Fibroblast of peridontal ligament (primary cell): Measurements from ENCODE around the gene P2RX4.
"Not testable (repeated sequence)": the region's sequence is repeated elsewhere in the genome, so short reads cannot be mapped to it uniquely, and the experiment has no call there.

Source experiments
- DNase-seq: peaks from one replicate; pipeline ENCODE4 v3.0.0-alpha.2; 2010; ENCODE audit errors: extremely low read depth

Gene P2RX4

DNA sequence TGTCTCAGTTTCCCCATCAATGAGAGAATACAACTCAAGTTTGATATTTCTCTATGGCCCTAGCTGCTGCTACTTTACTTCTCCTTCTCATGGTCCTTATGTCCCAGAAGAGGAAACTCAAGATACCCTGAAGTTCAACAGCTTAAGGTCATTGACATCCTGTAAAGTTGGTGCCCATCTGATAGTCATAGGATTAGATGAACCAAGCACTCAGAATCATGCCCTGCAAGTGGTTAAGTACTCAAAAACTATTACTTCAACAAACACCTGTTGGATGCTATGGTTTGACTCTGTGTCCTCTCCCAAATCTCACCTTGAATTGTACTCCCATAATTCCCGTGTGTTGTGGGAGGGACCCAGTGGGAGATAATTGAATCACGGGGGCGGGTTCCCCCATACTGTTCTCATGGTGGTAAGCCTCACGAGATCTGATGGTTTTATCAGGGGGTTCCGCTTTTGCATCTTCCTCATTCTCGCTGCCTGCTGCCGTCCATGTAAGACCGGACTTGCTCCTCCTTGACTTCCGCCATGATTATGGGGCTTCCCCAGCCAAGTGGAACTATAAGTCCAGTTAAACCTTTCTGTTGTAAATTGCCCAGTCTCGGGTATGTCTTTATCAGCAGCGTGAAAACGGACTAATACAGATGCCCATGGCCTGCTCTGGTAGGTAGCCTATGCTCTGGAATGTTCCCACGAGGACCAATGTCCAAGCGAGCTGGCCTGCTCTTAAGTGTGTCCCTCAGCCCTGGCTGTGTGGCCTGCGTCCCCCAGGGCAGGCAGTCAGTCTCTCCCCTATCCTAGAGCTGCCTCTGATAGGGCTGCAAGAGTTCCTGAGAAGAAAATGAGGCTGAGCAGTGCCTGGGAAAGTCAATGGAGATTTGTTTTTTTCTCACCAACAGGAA lies 68.5 kb downstream of the P2RX4 start:
- no peak for DNase-seq

DNA sequence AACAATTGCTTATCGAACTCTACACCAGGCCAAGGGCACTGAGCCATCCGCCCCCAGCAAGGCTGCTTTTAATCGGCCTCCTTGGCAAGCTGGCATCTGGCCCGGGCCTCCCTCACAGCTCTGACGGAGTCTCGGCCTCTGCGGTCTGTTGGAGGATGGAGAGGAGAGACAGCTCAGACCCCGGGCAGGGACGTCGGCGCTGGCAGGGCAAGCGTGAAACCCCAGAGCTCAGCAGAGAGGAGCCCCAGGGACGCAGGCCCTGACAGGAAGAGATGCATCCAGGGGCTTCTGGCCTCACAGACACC lies 69.1 kb downstream of the P2RX4 start:
- DNase-seq: no peak

- no peak for DNase-seq
These were observed 69.6 kb downstream of the P2RX4 start for GRCh38 chr12:121279507-121279915.

GRCh38 chr12:121280531-121280930 lies 70.6 kb downstream of the P2RX4 start:
- not testable (repeated sequence) for DNase-seq

- DNase-seq: not testable (repeated sequence)
These were observed 71.2 kb downstream of the P2RX4 start for GRCh38 chr12:121281116-121281515.

DNA sequence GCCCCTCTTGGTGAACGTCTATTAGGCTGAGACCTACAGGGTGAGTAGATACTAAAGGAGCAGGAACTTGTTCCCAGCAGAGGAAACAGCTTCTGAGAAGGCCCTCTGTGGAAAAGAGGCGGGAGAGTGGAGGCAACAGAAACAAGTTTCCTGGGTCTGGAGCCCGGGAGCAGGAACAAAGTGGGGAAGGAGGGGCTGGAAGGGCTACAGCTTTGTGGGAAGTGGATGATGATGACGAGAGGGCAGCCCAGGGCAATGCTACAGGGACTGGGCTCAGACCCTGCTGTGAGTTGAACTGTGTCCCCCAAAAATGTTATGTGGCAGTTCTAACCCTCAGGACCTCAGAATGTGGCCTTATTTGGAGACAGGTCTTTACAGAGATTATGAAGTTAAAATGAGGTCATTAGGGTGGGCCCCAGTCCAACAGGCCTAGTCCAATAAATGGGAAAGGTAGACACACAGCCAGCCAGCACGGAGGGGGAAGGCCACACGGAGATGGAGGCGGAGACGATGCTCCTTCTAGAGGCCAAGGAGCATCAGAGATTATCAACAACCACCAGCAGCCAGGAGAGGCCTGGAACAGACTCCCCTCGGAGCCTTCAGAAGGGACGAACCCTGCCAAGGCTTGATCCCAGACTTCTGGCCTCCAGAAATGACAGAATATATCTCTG lies 72.3 kb downstream of the P2RX4 start:
- DNase-seq: no peak

DNA sequence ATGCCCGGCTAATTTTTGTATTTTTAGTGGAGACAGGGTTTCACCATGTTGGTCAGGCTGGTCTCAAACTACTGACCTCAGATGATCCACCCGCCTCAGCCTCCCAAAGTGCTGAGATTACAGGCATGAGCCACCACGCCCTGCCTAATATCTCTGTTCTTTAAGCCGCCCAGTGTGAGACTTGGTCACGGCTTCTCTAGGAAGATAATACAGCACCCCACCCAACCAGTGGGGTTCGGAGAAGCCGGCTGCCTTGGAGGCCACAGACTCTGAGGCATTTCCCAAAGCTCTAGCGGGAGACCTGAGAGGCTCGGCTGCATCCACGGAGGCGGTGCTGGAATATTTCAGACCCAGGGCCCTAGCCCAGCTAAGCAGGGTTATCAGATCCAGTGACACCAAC lies 73.0 kb downstream of the P2RX4 start:
- not testable (repeated sequence) for DNase-seq

- no peak for DNase-seq
These were observed 73.5 kb downstream of the P2RX4 start for GRCh38 chr12:121283388-121283787.
